OCI-LY7 (cell line): ENCODE measurements around the gene DAPK2.

Source experiments
- EZH2phosphoT487 ChIP-seq: fragments of 200-600 bp; sonication (generic); IDR thresholded peaks from 2 replicates; pipeline ENCODE4 v1.6.1; 2018; ENCODE audit warnings: low read depth, borderline replicate concordance, mild to moderate bottlenecking, mixed run types, antibody characterized with exemption, low read length, moderate library complexity, mixed read lengths
- TF ChIP-seq, protein P1 (sequence below): fragments of 200-600 bp; sonication (generic); conservative IDR thresholded peaks from 2 replicates; pipeline ENCODE4 v1.5.1; 2014; ENCODE audit warnings: mild to moderate bottlenecking, antibody characterized with exemption, low read length, moderate library complexity, mixed read lengths

DNA sequence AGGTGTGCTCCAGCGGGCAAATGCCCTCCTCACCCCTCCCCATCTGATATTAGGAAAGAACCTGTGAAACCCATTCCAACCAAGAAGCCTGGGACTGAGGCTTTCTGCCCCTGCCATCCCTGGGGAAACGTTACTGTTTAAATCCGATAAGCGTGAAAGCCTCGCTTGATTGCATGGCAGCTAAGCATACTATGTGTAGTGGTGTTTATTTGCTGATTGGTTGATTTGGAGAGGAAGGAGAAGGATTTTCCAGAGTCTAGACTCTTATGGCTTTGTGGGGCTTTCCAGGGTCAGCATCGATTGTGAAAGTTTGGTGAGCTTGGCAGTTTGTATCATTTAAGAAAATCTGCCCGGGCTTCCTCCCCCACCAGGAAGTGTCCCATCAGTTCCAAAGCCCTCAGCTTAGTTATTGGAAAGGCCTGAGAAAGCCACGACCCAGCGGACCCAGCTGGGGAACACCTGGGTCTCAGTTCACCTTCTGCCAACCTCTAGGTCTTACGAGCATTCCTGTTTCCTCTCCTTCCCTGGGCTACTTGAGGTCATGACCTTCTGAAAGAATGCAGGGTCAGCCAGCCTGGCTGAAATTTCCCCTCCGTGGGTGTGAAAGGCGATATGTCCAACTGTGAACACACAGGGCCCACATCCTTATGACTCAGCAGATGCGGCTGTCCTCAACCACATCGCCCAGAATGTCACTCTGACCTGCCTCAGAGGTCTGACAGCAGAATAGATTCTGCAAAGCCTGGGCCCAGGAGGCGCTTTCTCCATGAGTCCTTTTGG lies 149.8 kb downstream of the DAPK2 start:
- TF ChIP-seq, protein P1, sequence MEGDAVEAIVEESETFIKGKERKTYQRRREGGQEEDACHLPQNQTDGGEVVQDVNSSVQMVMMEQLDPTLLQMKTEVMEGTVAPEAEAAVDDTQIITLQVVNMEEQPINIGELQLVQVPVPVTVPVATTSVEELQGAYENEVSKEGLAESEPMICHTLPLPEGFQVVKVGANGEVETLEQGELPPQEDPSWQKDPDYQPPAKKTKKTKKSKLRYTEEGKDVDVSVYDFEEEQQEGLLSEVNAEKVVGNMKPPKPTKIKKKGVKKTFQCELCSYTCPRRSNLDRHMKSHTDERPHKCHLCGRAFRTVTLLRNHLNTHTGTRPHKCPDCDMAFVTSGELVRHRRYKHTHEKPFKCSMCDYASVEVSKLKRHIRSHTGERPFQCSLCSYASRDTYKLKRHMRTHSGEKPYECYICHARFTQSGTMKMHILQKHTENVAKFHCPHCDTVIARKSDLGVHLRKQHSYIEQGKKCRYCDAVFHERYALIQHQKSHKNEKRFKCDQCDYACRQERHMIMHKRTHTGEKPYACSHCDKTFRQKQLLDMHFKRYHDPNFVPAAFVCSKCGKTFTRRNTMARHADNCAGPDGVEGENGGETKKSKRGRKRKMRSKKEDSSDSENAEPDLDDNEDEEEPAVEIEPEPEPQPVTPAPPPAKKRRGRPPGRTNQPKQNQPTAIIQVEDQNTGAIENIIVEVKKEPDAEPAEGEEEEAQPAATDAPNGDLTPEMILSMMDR = no peak
- TF ChIP-seq EZH2phosphoT487 = no peak
